GM12891 (cell line): ENCODE results near the gene CENPS.

ENCODE experiments used
- PAX5 ChIP-seq: IDR thresholded peaks from 2 replicates; pipeline ENCODE4 v1.6.1; 2011; ENCODE audit warnings: low read length, moderate library complexity, mild to moderate bottlenecking; ENCODE audit not compliant: insufficient read depth, severe bottlenecking
- POLR2A ChIP-seq: IDR thresholded peaks from 2 replicates; pipeline ENCODE4 v1.6.1; 2011; ENCODE audit warnings: low read depth, low read length, control low read depth
- POLR2AphosphoS5 ChIP-seq: IDR thresholded peaks from 2 replicates; pipeline ENCODE4 v1.6.1; 2011; ENCODE audit warnings: low read depth, low read length, control low read depth
- POU2F2 ChIP-seq: IDR thresholded peaks from 2 replicates; pipeline ENCODE4 v1.6.1; 2011; ENCODE audit warnings: low read depth, mild to moderate bottlenecking, control low read depth, low read length, moderate library complexity
- SPI1 ChIP-seq: IDR thresholded peaks from 2 replicates; pipeline ENCODE4 v1.6.1; 2011; ENCODE audit warnings: low read depth, low read length, control low read depth
- TAF1 ChIP-seq: IDR thresholded peaks from 2 replicates; pipeline ENCODE4 v1.6.1; 2011; ENCODE audit warnings: low read depth, low read length, control low read depth

GRCh38 chr1:10457875-10458274, 27.6 kb downstream of the CENPS start:
- no peak for TF ChIP-seq POLR2A
- TF ChIP-seq POLR2AphosphoS5 = no peak
- TF ChIP-seq TAF1 = no peak
- TF ChIP-seq POU2F2 = no peak
- no peak for TF ChIP-seq SPI1
- TF ChIP-seq PAX5 = no peak
